B cell (primary cell): ENCODE data around the gene MOB3B. TPM values are rescaled to one million over a fixed set of nuclear protein-coding genes. Genes with fewer than 3 reads are reported as not detected.
A peak's percentile ranks its signal among the peaks of the same experiment; 100 is the strongest.

Experiments
- ATAC-seq: fragments of 200-7000 bp; cut with Tn5 transposase; one replicate; pipeline ENCODE4 v1.10.0; 2021; ENCODE audit warnings: low read depth, mild to moderate bottlenecking, moderate number of reproducible peaks, moderate library complexity
- CTCF ChIA-PET: fragments of 350-600 bp; sonication (Branson Sonifier 250); formaldehyde crosslinking; loops from one replicate; lab custom pipeline; 2021; ENCODE audit warnings: antibody characterized with exemption, inconsistent platforms; lab: Charles Lee
- POLR2A ChIA-PET: fragments of 350-600 bp; sonication (Branson Sonifier 250); formaldehyde crosslinking; loops from one replicate; lab custom pipeline; 2021; ENCODE audit warnings: antibody characterized with exemption; lab: Charles Lee
- DNase-seq: peaks from one replicate; pipeline ENCODE4 v3.0.0; 2013
- H2AFZ ChIP-seq: 2 replicates; pipeline ENCODE4 v1.6.1; 2012; ENCODE audit warnings: mild to moderate bottlenecking, low read depth, low read length; ENCODE audit not compliant: insufficient read depth, poor library complexity, severe bottlenecking
- H3K27ac ChIP-seq, 2 donors: 1 replicate in 1 of 2; 2 replicates in 1 of 2; pipeline ENCODE4 v1.5.1; 2012 to 2013; ENCODE audit warnings: low read length in 2 of 2, mild to moderate bottlenecking in 2 of 2, moderate library complexity in 1 of 2
- H3K27me3 ChIP-seq, 4 experiments: fragments of 200-600 bp in 1 of 4; sonication (generic) in 1 of 4; replicated peaks in 1 of 4; 1 replicate in 2 of 4; 2 replicates in 2 of 4; pipeline versions ENCODE4 v1.6.1 to v1.7.0; 2013 to 2016; ENCODE audit warnings: low read length in 3 of 4, mild to moderate bottlenecking in 2 of 4, mixed read lengths in 1 of 4, moderate library complexity in 1 of 4; ENCODE audit not compliant: insufficient read depth in 4 of 4, control insufficient read depth in 3 of 4; ENCODE audit errors: control extremely low read depth in 1 of 4
- H3K36me3 ChIP-seq, 2 experiments: replicated peaks in 1 of 2; 1 replicate in 1 of 2; 2 replicates in 1 of 2; pipeline versions ENCODE4 v1.6.1 to v1.7.1; 2013; ENCODE audit warnings: low read length in 1 of 2; ENCODE audit not compliant: insufficient read depth in 2 of 2, control insufficient read depth in 1 of 2; ENCODE audit errors: control extremely low read depth in 1 of 2, extremely low read depth in 1 of 2
- H3K4me1 ChIP-seq, 2 donors: fragments of 200-600 bp in 1 of 2; sonication (generic) in 1 of 2; 1 replicate in 1 of 2; 2 replicates in 1 of 2; pipeline versions ENCODE4 v1.5.1 to v1.6.1; 2013 to 2017; ENCODE audit warnings: low read length in 2 of 2; ENCODE audit not compliant: control insufficient read depth in 2 of 2, insufficient read depth in 2 of 2
- H3K4me2 ChIP-seq: replicated peaks from 2 replicates; pipeline ENCODE3; 2012; ENCODE audit warnings: mild to moderate bottlenecking, low read depth, low read length; ENCODE audit not compliant: poor library complexity, severe bottlenecking
- H3K4me3 ChIP-seq, 5 experiments: fragments of 200-600 bp in 1 of 5; sonication (generic) in 1 of 5; 1 replicate in 3 of 5; 2 replicates in 2 of 5; pipeline versions ENCODE4 v1.5.1 to v1.7.0; 2011 to 2016; ENCODE audit warnings: low read length in 4 of 5, mild to moderate bottlenecking in 4 of 5, low read depth in 2 of 5, control low read depth in 1 of 5, moderate library complexity in 1 of 5; ENCODE audit not compliant: insufficient read depth in 1 of 5; ENCODE audit errors: control extremely low read depth in 1 of 5, extremely low read depth in 1 of 5
- H3K79me2 ChIP-seq: fragments of 200-600 bp; sonication (generic); one replicate; pipeline ENCODE4 v1.6.0; 2016; ENCODE audit warnings: low read length; ENCODE audit not compliant: control insufficient read depth, insufficient read depth
- H3K9ac ChIP-seq: fragments of 200-600 bp; sonication (generic); 2 replicates; pipeline ENCODE4 v1.6.1; 2017; ENCODE audit warnings: mild to moderate bottlenecking, low read length, moderate library complexity
- H3K9me3 ChIP-seq, 3 donors: one replicate each; pipeline versions ENCODE4 v1.6.1 to v1.7.1; 2013; ENCODE audit warnings: low read length in 2 of 3; ENCODE audit not compliant: control insufficient read depth in 2 of 3, insufficient read depth in 1 of 3; ENCODE audit errors: control extremely low read depth in 1 of 3
- H4K20me1 ChIP-seq: 2 replicates; pipeline ENCODE4 v1.6.0; 2012; ENCODE audit warnings: mild to moderate bottlenecking, low read length; ENCODE audit not compliant: insufficient read depth, control insufficient read depth, poor library complexity, severe bottlenecking
- H3K27ac Mint-ChIP-seq: one replicate; pipeline ENCODE4 v1.8.0; 2021; ENCODE audit warnings: mixed read lengths
- H3K27me3 Mint-ChIP-seq: one replicate; pipeline ENCODE4 v1.8.0; 2021; ENCODE audit warnings: mixed read lengths
- H3K4me1 Mint-ChIP-seq: one replicate; pipeline ENCODE4 v1.8.0; 2021; ENCODE audit warnings: mixed read lengths
- H3K4me3 Mint-ChIP-seq: one replicate; pipeline ENCODE4 v1.8.0; 2021; ENCODE audit warnings: mixed read lengths
- H3K9me3 Mint-ChIP-seq: one replicate; pipeline ENCODE4 v1.8.0; 2022; ENCODE audit warnings: mixed read lengths; ENCODE audit not compliant: insufficient read depth
- CTCF ChIP-seq: fragments of 200-600 bp; IDR thresholded peaks from one replicate; pipeline ENCODE4 v1.8.0; 2022; ENCODE audit warnings: antibody characterized with exemption, mild to moderate bottlenecking
- EZH2 ChIP-seq: IDR thresholded peaks from 2 replicates; pipeline ENCODE4 v1.6.1; 2012; ENCODE audit warnings: borderline replicate concordance, low read depth, mild to moderate bottlenecking, moderate library complexity, low read length; ENCODE audit not compliant: insufficient read depth, poor library complexity, severe bottlenecking
- WGBS: methylation state at CpG from one replicate; pipeline ENCODE4 v1.1.5; 2013; ENCODE audit warnings: missing lambda C conversion rate; ENCODE audit not compliant: insufficient coverage; 5-methylcytosine and 5-hydroxymethylcytosine counted together
- intact Hi-C: fragments of 100-400 bp; cut with micrococcal nuclease; formaldehyde crosslinking; loops from one replicate; pipeline ENCODE4 v1.10.0; 2022
- polyA plus RNA-seq: library from polyadenylated mRNA; depleted of rRNA; stranded (reverse); fragments of >200 nt; gene quantifications from 2 replicates; pipeline ENCODE4 v1.2.3, GENCODE V29; 2012
- total RNA-seq, 2 donors: library from RNA; stranded (reverse); fragments of 120-200 nt in 1 of 2; gene quantifications; 1 replicate in 1 of 2; 2 replicates in 1 of 2; pipeline versions ENCODE4 v1.2.3 to v1.2.4, GENCODE V29; 2013 to 2022

The MOB3B gene
- total and polyA plus RNA-seq, 2 donors (not counting 1 experiment from before 2014, with no cell fraction given), result 7.3 to 7.9 TPM

DNA sequence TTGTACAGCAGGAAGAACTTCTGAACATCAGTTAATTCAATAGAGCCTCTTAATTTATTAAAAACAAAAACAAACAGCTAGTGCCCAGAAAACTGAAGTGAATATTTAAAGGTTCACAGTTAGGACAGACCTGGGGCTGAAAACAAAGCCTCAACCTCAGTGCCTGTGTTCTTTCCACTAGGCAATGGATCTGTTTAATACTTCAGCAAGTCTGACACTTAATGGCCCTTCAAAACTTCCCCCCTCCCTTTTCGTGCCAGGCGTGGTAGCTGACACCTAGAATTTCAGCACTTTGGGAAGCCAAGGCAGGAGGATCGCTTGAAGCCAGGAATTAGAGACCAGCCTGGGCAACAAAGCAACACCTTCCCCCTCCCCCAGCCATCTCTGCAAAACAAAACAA is 60.1 kb downstream of the MOB3B start:
- no peak for DNase-seq
- Histone ChIP-seq H3K4me2 (peak overlapping the region; percentile 32), H3K4me1 (peaks cover 51 to 65% of the 10 kb centered on the region in 2 donors), H3K27me3 (no peaks in the 10 kb centered on the region), H3K79me2 (peaks cover 77% of the 10 kb centered on the region), H3K9me3 (peaks cover 0 to 7% (median 0%) of the 10 kb centered on the region in 3 donors), H3K4me3 (no peak overlapping the region), H4K20me1 (no peaks in the 10 kb centered on the region), H3K27ac (no peak overlapping the region), H3K36me3 (peaks cover 0 to 3% of the 10 kb centered on the region in 2 experiments), H3K9ac (no peak overlapping the region), H2AFZ (no peak overlapping the region)
- Mint-ChIP-seq H3K4me3 (peak overlapping the region; percentile 17), H3K27ac (no peak overlapping the region), H3K27me3 (no peaks in the 10 kb centered on the region), H3K4me1 (peaks cover 74% of the 10 kb centered on the region), H3K9me3 (no peaks in the 10 kb centered on the region)
- TF ChIP-seq CTCF (no peak), EZH2 (no peak)
- no peak for ATAC-seq
- ChIA-PET CTCF (interaction anchor here (1.0 to 1.9 kb wide), 3 partner anchors 9 to 136 kb away, joined by 3 to 6 read pairs (median 5); no protein-coding TSS in a partner anchor), POLR2A (interaction anchor here (0.9 kb wide), 1 partner anchor 8 kb away, joined by 3 read pairs; no protein-coding TSS in a partner anchor)
- intact Hi-C loops, result no loop called here
- WGBS, result 95% methylated on average over 3 of the region's 3 CpGs

DNA sequence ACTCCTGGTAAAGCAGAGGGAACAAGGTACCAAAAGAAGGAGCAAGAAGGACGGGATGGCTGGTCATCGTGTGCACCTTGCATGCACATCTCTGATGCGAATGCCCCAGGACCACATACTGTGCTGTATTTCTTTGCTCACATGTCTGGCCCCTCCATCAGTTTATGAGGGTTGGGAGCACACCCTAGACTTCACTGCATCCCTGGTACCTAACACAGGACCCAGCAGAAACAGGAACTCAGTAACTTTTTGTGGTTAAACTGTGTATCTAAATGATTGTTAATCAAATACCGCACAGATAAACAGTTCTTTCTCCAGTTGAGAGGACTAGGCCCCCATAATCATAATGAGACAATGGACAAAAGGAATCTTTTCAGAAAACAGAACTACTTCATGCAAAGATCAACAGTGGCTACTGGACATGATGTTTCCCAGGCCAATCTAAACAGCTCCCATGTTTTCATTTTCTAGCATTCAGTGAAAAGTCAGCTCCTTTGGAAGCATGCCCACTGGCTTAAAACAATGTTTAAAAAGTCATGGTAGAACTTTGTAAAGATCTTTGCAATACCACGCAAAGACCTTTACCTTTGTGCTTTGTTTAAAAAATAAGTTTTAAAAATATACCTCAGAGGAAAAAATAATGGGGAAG is 61.0 kb downstream of the MOB3B start:
- no peaks in the 10 kb centered on the region for H3K9me3 Mint-ChIP-seq
- H3K4me1 Mint-ChIP-seq, result peaks cover 74% of the 10 kb centered on the region
- WGBS, result 79% methylated on average over 3 of the region's 5 CpGs
- peak; percentile 72 for ATAC-seq
- no peak overlapping the region for H3K9ac ChIP-seq
- H3K36me3 ChIP-seq, result peaks cover 0 to 3% of the 10 kb centered on the region in 2 experiments
- H4K20me1 ChIP-seq, result no peaks in the 10 kb centered on the region
- H3K27me3 Mint-ChIP-seq, result no peaks in the 10 kb centered on the region
- no peak overlapping the region for H2AFZ ChIP-seq
- no peak overlapping the region for H3K27ac ChIP-seq
- H3K27me3 ChIP-seq, result no peaks in the 10 kb centered on the region
- H3K9me3 ChIP-seq, result peaks cover 0 to 7% (median 0%) of the 10 kb centered on the region in 3 donors
- intact Hi-C loops, result no loop called here
- peak overlapping the region; percentile 71 for H3K27ac Mint-ChIP-seq
- H3K4me2 ChIP-seq, result peak overlapping the region; percentile 32
- no peak for TF ChIP-seq CTCF
- TF ChIP-seq EZH2, result no peak
- H3K4me1 ChIP-seq, result peaks cover 51 to 65% of the 10 kb centered on the region in 2 donors
- H3K79me2 ChIP-seq, result peaks cover 73% of the 10 kb centered on the region
- no peak overlapping the region for H3K4me3 ChIP-seq
- DNase-seq, result peak; percentile 35
- ChIA-PET CTCF (interaction anchor here (1.0 to 1.9 kb wide), 3 partner anchors 19 to 136 kb away, joined by 3 to 6 read pairs (median 3); no protein-coding TSS in a partner anchor), POLR2A (no interaction called here)
- peak overlapping the region; percentile 45 for H3K4me3 Mint-ChIP-seq
